GOT3 (cell line): ENCODE data around the gene MPHOSPH6.
"Not testable (repeated sequence)": the region's sequence is repeated elsewhere in the genome, so short reads cannot be mapped to it uniquely, and the experiment has no call there.

Source experiments
- DNase-seq: peaks from one replicate; lab custom pipeline; 2025; ENCODE audit warnings: mixed read lengths; lab: John Stamatoyannopoulos, UW

Gene MPHOSPH6

DNA sequence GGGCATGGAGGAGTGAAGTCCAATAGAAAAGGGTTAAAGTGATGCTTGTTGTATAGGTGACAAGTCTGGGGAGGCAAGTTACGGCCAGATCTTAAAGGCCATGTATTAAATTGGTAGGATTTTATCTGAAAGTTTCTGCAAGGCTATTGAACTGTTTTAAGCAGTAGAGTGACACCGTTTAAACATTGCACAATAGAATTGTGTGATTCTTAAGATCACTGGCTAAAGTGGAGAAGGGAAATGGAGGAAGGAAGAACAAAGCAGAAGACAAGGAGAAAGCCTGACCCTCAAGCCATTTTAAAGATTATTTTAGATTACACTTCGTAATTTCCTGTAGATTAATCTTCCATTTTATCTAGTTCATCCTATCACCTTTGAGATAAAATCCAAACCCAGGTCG, 5.6 kb upstream of the MPHOSPH6 start:
- DNase-seq: no peak

DNA sequence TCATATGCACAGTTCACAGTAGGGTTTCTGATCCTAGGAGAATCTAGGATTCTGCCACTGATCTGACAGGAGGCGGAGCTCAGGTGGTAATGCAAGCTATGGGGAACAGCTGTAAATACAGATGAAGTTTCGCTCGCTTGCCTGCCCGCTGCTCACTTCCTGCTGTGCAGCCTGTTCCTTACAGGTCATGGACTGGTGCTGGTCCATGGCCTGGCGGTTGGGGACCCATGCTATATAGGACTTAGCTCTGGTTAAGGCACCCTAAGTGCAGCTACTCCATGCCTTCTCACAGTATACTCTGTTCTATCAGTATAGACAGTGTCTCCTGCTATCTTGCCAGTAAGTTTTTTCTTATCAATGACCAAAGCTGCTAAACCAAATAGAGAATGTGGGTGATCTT, 2.4 kb downstream of the MPHOSPH6 start:
- DNase-seq: no peak

DNA sequence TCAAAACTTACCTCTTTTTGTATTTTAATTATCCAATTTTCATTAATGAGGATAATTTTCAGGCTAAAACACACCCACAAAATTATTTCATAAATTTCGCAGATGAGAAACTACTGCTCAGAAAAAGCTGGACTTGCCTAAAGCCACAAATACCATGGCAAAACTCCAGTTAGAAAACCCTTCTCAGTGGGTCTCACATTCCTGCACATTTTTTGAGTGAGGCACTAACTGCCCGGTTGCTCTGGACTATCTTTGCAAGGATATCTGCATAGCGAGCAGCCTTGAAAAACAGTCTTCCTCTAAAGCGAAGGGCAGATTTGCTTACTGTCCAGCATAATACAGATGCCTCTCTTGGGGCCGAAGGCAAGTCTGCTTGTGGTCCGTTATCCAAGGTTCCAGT, 9.8 kb downstream of the MPHOSPH6 start:
- DNase-seq: no peak

DNA sequence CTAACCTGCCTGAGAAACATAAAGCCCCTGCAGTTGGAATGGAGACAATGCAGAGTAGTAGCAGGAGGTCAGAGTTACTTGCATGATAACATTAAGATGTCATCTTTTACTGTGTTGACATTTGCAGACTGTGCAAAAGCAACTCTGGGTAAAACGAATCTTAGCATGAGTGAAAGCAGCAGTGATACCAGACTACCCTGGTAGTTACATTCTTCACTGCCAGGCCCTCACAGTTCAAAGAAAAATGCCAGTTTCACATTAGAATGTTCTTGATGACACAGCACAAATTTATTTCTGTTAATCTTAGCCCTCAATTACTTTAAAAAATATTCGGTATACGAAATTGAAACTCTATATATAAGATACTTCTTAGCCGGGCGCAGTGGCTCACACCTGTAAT, 12.2 kb downstream of the MPHOSPH6 start:
- no peak for DNase-seq

DNA sequence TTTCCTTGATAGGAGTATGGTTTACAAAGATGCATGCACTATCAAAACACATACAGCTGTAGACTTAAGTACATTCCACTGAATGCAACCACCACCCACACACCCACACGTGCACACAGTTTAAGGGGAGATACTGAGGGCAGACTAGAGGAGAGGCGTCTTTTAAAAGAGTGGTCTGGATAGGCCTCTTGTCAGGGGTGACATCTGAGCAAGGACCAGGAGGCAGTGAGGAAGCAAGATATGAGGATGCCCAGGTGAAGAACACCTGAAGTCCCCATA, 12.6 kb downstream of the MPHOSPH6 start:
- DNase-seq: no peak

- no peak for DNase-seq
Observed at GRCh38 chr16:82156761-82157533, 13.1 kb downstream of the MPHOSPH6 start.

DNA sequence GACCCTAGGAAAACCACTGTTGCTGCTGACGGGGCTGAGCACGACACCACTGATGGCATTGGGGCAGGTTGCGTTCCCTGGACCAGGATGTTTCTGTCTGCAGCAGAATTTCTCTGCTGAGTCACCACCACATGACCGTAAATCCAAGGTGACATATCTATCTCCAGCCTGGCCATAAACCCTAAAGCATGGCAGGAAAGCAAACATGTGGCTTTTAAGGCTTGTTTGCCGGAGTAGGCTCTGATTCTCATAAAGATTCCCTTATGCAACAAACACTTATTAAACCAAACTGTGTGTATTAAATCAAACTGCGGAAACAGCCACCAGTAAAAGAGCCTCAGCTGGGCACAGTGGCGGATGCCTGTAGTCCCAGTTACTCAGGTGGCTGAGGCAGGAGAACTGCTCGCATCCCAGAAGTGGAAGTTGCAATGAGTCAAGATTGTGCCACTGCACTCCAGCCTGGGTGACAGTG, 17.3 kb downstream of the MPHOSPH6 start:
- no peak for DNase-seq

- DNase-seq: no peak
Observed at GRCh38 chr16:82152196-82152595, 17.8 kb downstream of the MPHOSPH6 start.

- DNase-seq: no peak
Observed at GRCh38 chr16:82150549-82150948, 19.5 kb downstream of the MPHOSPH6 start.

DNA sequence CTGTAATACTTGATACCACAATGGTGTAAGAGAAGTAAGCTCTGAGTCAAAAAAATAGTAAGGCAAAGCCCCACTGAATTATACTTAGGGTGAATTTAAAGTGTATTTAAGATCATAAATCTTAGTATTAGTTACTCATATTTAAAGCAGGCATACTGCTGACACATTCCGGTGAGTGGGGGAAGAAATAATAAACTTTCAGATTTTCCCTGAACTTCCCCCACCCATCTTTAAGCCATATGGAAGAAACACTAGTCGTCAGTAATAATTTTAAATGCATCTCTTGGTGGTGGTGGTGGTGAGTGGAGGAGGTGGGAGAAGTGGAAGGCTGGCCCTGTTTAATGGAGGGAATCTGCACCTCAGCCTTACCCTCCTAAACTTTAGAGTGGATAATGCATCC, 20.5 kb downstream of the MPHOSPH6 start:
- no peak for DNase-seq

GRCh38 chr16:82147546-82147945, 22.5 kb downstream of the MPHOSPH6 start:
- DNase-seq: no peak

DNA sequence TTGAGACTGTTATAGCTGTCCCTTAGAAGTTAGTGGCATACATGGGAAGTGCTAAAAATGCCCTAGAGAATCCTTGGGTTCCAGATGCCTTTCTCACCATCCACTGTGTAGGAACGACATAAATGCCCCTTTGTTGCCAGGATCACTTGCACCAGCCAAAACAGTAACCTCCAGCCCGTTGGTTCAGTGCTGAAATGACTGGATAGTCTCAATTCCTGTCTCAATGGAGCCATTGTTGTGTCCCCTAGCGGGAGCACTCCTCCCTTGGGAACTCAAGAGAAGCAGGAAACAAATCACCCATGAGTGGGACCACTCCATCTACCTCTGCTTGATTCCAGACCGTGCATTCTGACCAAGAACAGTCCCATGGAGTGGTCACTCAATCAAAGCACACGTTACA, 23.1 kb downstream of the MPHOSPH6 start:
- DNase-seq: no peak

DNA sequence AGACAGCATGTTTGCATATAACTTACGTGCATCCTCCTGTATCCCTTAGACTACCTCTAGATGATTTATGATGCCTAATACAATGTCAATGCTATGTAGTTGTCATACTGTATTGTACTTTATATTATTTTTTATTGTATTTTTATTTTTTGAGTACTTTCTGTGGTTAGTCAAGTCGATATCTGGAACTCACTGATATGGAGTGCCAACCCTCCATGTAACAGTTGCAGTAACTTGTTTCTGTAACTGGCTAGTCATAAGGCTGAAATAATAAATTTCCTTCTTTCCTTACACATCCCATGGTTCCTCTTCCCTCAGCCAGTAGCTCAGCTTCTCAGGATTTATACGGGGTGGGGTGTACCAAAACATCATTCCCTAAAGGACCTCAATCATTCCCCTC, 23.5 kb downstream of the MPHOSPH6 start:
- DNase-seq: no peak

DNA sequence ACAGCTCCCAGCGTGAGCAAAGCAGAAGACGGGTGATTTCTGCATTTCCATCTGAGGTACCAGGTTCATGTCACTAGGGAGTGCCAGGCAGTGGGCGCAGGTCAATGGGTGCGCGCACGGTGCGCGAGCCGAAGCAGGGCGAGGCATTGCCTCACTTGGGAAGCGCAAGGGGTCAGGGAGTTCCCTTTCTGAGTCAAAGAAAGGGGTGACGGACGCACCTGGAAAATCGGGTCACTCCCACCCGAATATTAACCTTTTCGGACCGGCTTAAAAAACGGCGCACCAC, 30.8 kb downstream of the MPHOSPH6 start:
- not testable (repeated sequence) for DNase-seq

DNA sequence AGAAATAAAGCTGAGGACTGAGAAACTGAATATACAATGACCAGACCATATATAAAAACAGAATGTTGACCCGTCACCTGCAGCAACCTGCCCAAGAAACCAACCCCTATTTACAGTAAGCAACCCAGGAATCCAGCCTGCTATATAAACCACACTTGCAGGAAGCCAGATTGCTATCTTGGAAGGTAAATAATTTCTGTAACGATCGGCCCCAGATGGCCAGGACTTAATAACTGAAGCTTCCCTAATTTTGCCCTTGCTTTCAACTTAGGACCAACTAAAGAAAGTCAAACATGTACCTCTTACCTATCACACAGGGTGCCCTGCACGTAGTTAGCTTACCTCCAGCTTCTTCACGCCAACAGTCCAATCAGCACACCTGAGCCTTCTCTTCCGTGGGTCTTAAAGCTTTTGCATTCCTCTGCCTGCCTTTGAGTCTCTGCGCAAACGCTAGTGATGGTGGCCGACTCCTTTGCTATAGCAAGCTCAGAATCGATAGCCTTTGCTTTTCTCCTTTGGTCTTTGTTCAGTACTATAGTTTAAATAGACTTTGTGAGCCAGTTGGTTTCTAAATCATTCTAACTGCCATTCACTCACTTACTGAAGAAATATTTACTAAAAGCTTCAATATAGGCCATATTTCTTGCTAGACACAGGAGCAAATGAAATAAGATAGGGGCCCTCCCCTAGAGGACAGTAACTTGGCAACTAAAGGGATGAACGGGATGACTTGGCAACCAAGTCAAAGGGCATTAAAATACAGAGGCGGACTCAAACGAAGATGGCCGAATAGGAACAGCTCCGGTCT, 31.3 kb downstream of the MPHOSPH6 start:
- no peak for DNase-seq

GRCh38 chr16:82137822-82138167, 32.2 kb downstream of the MPHOSPH6 start:
- DNase-seq: no peak

- DNase-seq: no peak
Observed at GRCh38 chr16:82136956-82137821, 32.8 kb downstream of the MPHOSPH6 start.

GRCh38 chr16:82135844-82136243, 34.2 kb downstream of the MPHOSPH6 start:
- DNase-seq: no peak

GRCh38 chr16:82134846-82135245, 35.2 kb downstream of the MPHOSPH6 start:
- no peak for DNase-seq

- DNase-seq: no peak
Observed at GRCh38 chr16:82133798-82134197, 36.2 kb downstream of the MPHOSPH6 start.

GRCh38 chr16:82129881-82130280, 40.1 kb downstream of the MPHOSPH6 start:
- no peak for DNase-seq

DNA sequence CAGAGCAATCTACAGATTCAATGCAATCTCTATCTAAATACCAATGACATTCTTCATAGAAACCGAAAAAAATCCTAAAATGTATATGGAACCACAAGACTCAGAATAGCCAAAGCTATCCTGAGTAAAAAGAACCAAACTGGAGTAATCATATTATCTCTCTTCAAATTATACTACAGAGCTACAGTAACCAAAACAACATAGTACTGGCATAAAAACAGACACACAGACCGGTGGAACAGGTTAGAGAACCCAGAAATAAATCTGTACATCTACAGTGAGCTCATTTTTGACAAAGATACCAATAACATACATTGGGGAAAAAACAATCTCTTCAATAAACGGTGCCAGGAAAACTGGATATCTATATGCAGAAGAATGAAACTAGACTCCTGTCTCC, 45.4 kb downstream of the MPHOSPH6 start:
- DNase-seq: no peak

DNA sequence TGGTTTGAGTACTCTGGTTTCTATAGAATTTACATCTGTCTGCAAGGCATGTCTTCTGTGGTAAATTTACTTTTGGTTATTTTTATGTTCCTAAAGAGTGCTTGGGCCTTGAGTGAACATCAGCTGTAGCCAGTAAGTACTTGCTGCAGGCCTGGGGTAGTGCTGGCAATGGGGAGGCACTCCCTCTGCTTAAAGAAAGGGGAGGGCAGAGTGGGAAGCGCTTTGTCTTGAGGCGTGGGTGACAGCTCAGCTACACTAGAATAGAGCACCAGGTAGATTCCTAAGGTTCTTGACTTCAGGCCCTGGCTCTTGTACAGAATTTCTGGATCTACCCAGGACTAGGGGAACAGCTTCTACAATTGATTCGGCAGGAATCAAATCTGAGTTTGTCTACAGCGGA, 50.6 kb downstream of the MPHOSPH6 start:
- DNase-seq: no peak
